ENCODE data around the gene CTNNA2.

- TF ChIP-seq ZNF70 (CRISPR knock-in tag; IDR thresholded peaks at IDR 0.05): no peak
- no peak for TF ChIP-seq PATZ1 (CRISPR knock-in tag; IDR thresholded peaks at IDR 0.05; ENCODE audit: borderline replicate concordance)
- no peak for TF ChIP-seq CREB5 (CRISPR knock-in tag; IDR thresholded peaks at IDR 0.05; ENCODE audit: low read depth)
- no peak for TF ChIP-seq POU6F1 (CRISPR knock-in tag; IDR thresholded peaks at IDR 0.05; ENCODE audit: borderline replicate concordance, low read depth)
- no peak for TF ChIP-seq ISL1 (CRISPR knock-in tag; IDR thresholded peaks at IDR 0.05)
- TF ChIP-seq BACH2 (CRISPR knock-in tag; IDR thresholded peaks at IDR 0.05; ENCODE audit: borderline replicate concordance): no peak
- TF ChIP-seq GLIS3 (CRISPR knock-in tag; IDR thresholded peaks at IDR 0.05): no peak
- no peak for TF ChIP-seq PPARA (CRISPR knock-in tag; IDR thresholded peaks at IDR 0.05; ENCODE audit: borderline replicate concordance)
- TF ChIP-seq ARNTL (CRISPR knock-in tag; IDR thresholded peaks at IDR 0.05; ENCODE audit: borderline replicate concordance, low read depth): no peak
These were observed 1004.5 kb downstream of the CTNNA2 start for GRCh38 chr2:80517316-80517715.
